Motor neuron (in vitro differentiated cells): ENCODE measurements around the gene GZF1. TPM values are rescaled to one million over a fixed set of nuclear protein-coding genes. Genes with fewer than 3 reads are reported as not detected.
"Not testable (repeated sequence)": the region's sequence is repeated elsewhere in the genome, so short reads cannot be mapped to it uniquely, and the experiment has no call there.

Experiments
- ATAC-seq, 8 experiments: fragments of 200-7000 bp; cut with Tn5 transposase; replicated peaks in 6 of 8; 2 replicates each; pipeline ENCODE4 v1.8.0; 2021; ENCODE audit warnings: mild to moderate bottlenecking in 8 of 8, moderate library complexity in 8 of 8
- H3K27ac ChIP-seq, 2 donors: fragments of 250-450 bp; sonication (Bioruptor Pico); 2 replicates each; pipeline ENCODE4 v1.9.0; 2021; ENCODE audit warnings: antibody characterized with exemption in 2 of 2, mild to moderate bottlenecking in 2 of 2, moderate library complexity in 1 of 2
- H3K4me1 ChIP-seq, 2 donors: fragments of 250-450 bp; sonication (Bioruptor Pico); replicated peaks in 1 of 2; 2 replicates each; pipeline ENCODE4 v1.6.1; 2021; ENCODE audit warnings: antibody characterized with exemption in 2 of 2, mild to moderate bottlenecking in 2 of 2, moderate library complexity in 1 of 2
- H3K4me3 ChIP-seq, 5 donors: fragments of 250-450 bp; sonication (Bioruptor Pico); 2 replicates each; pipeline ENCODE4 v1.9.0; 2021; ENCODE audit warnings: antibody characterized with exemption in 5 of 5, mild to moderate bottlenecking in 5 of 5, moderate library complexity in 4 of 5
- WGBS, 10 experiments: fragments of 450-650 bp; shearing (Covaris generic); methylation state at CpG; one replicate each; pipeline ENCODE4 v1.0.0; 2022; 5-methylcytosine and 5-hydroxymethylcytosine counted together
- in situ Hi-C, 9 experiments: fragments of 400-800 bp; cut with MboI; loops; one replicate each; pipeline ENCODE4 v1.15.0; 2021; ENCODE audit warnings: low sequenced_read_pairs in 9 of 9, low pct_unique_long_range_greater_than_20kb in 2 of 9; ENCODE audit not compliant: unreplicated experiment in 9 of 9
- total RNA-seq, 8 experiments: library from RNA; unstranded; fragments of 300-600 nt; gene quantifications; 2 replicates each; pipeline versions ENCODE4 v1.2.3 to v1.2.4, GENCODE V29; 2022

Gene GZF1
- total RNA-seq, 8 experiments from 2014 or later, result 11.2 to 40.6 (median 22.3) TPM

GRCh38 chr20:23347791-23348190, 14.2 kb upstream of the GZF1 start:
- in situ Hi-C loops, result loop anchor here in 6 of 9 experiments (10.0 to 25.0 kb wide), 8 partner anchors 293 to 1010 kb away; partner anchors contain the start of genes SSTR4 (in 2 of the 6) and THBD (in 2 of the 6)
- no peak for ATAC-seq
- Histone ChIP-seq H3K4me1 (peaks cover 12 to 16% of the 10 kb centered on the region in 2 donors), H3K4me3 (no peak overlapping the region), H3K27ac (no peak overlapping the region)
- WGBS, 10 experiments, result 66 to 87% (median 78%) methylated on average over 2 to 6 of the region's 6 CpGs; no CpG with 5 or more reads in 4 of the 10 experiments

DNA sequence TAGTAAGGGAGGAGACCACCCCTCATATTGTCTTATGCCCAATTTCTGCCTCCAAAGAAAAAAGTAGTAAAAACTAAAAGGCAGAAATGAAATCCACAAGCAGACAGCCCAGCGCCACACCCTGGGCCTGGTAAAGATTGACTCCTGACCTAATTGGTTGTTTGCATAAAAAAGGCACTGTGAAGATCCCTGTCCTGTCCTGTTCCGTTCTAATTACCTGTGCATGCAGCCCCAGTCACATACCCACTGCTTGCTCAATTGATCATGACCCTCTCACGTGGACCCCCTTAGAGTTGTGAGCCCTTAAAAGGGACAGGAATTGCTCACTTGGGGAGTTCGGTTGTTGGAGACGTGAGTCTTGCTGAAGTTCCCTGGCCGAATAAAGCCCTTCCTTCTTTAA, 13.5 kb upstream of the GZF1 start:
- not testable (repeated sequence) for H3K27ac ChIP-seq, H3K4me3 ChIP-seq, ATAC-seq
- H3K4me1 ChIP-seq, result peaks cover 12 to 16% of the 10 kb centered on the region in 2 donors
- WGBS, 10 experiments, result 50 to 100% (median 90%) methylated on average over 1 to 4 of the region's 6 CpGs; no CpG with 5 or more reads in 5 of the 10 experiments
- in situ Hi-C loops, result loop anchor here in 6 of 9 experiments (10.0 to 25.0 kb wide), 8 partner anchors 294 to 1011 kb away; partner anchors contain the start of genes SSTR4 (in 2 of the 6) and THBD (in 2 of the 6)

DNA sequence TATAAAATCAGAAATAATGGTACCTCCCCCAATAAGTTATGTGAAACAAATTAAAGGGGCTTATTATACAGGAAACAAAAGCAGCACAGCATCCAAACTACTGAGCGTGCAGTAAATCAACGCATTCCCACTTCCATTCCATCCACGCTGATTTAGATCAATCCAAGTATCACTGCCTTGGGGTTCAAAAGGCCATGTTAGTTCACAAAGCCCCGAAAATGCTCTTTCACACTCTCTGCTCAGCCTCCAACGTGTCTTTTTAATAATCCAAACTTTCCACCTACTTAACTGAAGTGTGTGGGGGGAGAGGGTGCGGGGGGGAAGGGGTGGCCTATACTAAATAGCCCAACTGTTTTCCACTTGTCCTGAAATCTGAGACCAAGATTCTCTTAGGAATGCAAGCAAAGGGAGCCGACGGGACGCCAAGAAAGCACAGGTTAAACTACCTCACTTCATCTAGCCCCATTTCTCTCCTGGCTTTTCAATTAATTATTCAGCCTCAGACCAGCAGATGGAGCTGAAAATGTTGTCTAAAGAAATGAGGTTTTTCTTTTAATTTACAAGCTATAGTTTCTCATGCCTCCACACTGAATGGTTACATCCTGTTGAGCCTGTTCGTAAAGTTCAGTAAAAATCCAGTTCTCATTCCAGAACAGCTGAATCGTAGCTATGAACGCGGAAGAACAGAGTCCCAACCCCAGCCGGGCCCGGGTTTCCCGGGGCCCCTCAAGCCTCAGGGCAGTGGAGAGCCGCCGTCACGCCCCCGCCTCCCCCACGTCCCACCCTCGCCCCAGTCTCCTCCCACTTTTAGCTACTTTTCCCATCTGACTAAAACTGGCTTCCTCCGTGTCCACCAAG, 12.4 kb upstream of the GZF1 start:
- in situ Hi-C loops, result loop anchor here in 6 of 9 experiments (10.0 to 25.0 kb wide), 8 partner anchors 295 to 1012 kb away; partner anchors contain the start of genes SSTR4 (in 2 of the 6) and THBD (in 2 of the 6)

GRCh38 chr20:23350196-23350903, 11.6 kb upstream of the GZF1 start, which contains the start of gene NXT1:
TSS of gene NXT1 (plus strand) at chr20:23350791. CDS start at chr20:23354042, 3,251 bp downstream.
- ATAC-seq, result peak; percentile 75 to 89 (median 87)
- Histone ChIP-seq H3K27ac (peak within 1 kb of the TSS; percentile 90 to 95), H3K4me3 (peak within 1 kb of the TSS; percentile 77 to 98 (median 94)), H3K4me1 (peaks cover 12 to 16% of the 10 kb centered on the region in 2 donors)
- WGBS, 10 experiments, result 0 to 1% (median 0%) methylated on average over 2 to 19 of the region's 65 CpGs; no CpG with 5 or more reads in 3 of the 10 experiments
- in situ Hi-C loops, result no loop called here

More for the DNA sequence above, 12.4 kb upstream of the GZF1 start:
- H3K27ac ChIP-seq, result peak overlapping the region; percentile 90 to 95
- H3K4me1 ChIP-seq, result peaks cover 12 to 16% of the 10 kb centered on the region in 2 donors
- 0 to 27% (median 3%) methylated on average over 1 to 9 of the region's 23 CpGs; no CpG with 5 or more reads in 3 of the 10 experiments for WGBS, 10 experiments
- H3K4me3 ChIP-seq, result peak overlapping the region; percentile 77 to 98 (median 94)
- peak in 1 of 8 experiments; percentile 57 for ATAC-seq

DNA sequence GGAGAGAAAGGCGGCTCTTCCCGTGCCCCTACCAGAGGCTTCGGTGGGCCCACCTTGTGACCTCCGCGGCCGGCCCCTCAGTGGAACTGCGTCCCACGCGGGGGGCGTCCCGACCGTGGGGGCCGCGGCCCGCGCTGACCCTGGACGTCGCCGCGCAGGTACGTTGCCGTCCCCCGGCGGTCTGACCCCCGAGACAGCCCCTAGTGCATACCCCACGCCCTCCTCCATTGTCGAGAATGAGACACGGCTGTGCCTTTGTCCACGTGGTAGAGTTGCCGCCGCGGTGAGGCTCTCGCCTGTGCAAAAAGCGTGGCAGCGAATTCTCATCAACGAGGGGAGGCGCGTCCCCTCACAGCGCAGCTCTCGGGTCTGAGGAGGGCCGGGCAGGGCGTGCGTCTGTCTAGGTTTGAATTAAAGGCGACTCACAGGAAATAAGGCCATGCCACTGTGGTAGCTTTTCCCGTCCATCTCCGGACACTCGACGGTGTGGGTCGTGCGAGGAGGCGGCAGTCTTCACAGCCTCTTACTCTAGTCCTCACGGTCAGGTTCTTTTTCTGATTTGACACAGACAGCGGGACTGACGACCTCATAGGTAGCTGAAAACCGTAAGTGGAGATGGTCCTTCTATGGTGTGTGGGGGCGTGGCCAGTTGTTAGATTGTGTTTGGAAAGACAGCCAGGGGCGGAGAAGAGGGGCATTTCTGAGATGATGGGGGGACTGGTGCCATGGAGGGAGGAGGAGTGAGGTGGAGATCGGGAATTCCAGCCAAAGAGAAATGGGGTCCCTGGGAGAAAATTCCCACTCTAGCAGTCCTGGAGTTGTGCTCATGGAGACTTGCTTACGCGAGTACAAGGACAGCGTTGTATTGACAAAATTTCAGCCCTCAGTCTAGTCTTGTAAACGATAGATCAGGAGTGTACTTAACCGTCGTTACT, 10.8 kb upstream of the GZF1 start:
- peak; percentile 13 to 38 (median 22) for ATAC-seq
- peak overlapping the region; percentile 90 to 95 for H3K27ac ChIP-seq
- 0 to 20% (median 5%) methylated on average over 2 to 23 of the region's 64 CpGs; no CpG with 5 or more reads in 2 of the 10 experiments for WGBS, 10 experiments
- H3K4me1 ChIP-seq, result peaks cover 12 to 16% of the 10 kb centered on the region in 2 donors
- H3K4me3 ChIP-seq, result peak overlapping the region; percentile 77 to 98 (median 94)
- in situ Hi-C loops, result no loop called here

DNA sequence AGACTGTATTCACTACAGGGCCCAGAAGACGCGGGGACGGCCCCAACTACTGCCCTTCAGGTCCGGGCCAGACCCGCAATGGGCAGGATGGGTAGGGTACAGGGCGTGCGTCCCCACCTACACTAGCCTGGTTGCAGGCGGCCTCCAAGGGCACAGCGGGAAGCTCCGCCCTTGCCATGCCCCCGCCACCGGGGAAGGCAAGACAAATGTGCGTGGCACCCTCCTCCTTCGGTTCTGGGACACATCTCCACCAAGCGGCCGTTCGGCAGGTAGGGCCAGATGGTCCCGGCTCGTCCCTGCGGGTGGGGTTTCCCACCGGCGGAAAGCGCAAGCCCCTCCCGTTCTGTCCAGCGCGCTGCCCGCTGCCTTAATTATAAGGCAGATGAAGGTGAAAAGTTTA, 5.8 kb upstream of the GZF1 start:
- Histone ChIP-seq H3K4me3 (no peak overlapping the region), H3K27ac (no peak overlapping the region)

GRCh38 chr20:23357767-23358562, 4.0 kb upstream of the GZF1 start:
- ATAC-seq, result peak; percentile 47 to 84 (median 80)
- H3K4me1 ChIP-seq, result peaks cover 15 to 20% of the 10 kb centered on the region in 2 donors
- peak overlapping the region; percentile 57 to 71 (median 65) for H3K4me3 ChIP-seq
- WGBS, 10 experiments, result 0 to 1% (median 0%) methylated on average over 1 to 27 of the region's 71 CpGs; no CpG with 5 or more reads in 3 of the 10 experiments
- in situ Hi-C loops, result no loop called here
- peak overlapping the region; percentile 96 to 97 for H3K27ac ChIP-seq

More for the DNA sequence above, 5.8 kb upstream of the GZF1 start:
- H3K4me1 ChIP-seq, result peaks cover 18 to 27% of the 10 kb centered on the region in 2 donors
- in situ Hi-C loops, result no loop called here
- no peak for ATAC-seq
- WGBS, 10 experiments, result 80 to 100% (median 87%) methylated on average over 3 to 14 of the region's 27 CpGs; no CpG with 5 or more reads in 5 of the 10 experiments

DNA sequence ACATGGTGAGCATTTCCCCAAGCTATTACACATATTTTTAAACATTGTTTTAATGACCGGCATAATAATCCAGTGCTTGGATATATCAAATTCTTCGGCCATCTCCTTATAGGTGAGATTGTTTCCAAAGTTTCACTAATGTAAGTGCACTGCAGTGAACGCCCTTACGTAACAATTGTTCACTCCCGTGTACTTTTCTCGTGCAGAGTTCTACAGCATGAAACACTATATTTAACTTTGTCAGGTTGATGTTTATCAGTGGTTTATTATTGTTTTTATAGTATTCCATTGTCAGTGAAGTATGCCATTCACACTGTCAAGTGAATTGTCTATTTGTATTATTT, 3.4 kb upstream of the GZF1 start:
- peak overlapping the region; percentile 51 to 54 for H3K27ac ChIP-seq
- peak overlapping the region; percentile 20 to 70 (median 26) for H3K4me3 ChIP-seq
- in situ Hi-C loops, result no loop called here
- 17 to 66% (median 43%) methylated on average over 1 to 6 of the region's 6 CpGs for WGBS, 10 experiments
- no peak for ATAC-seq
- peaks cover 19 to 26% of the 10 kb centered on the region in 2 donors for H3K4me1 ChIP-seq

DNA sequence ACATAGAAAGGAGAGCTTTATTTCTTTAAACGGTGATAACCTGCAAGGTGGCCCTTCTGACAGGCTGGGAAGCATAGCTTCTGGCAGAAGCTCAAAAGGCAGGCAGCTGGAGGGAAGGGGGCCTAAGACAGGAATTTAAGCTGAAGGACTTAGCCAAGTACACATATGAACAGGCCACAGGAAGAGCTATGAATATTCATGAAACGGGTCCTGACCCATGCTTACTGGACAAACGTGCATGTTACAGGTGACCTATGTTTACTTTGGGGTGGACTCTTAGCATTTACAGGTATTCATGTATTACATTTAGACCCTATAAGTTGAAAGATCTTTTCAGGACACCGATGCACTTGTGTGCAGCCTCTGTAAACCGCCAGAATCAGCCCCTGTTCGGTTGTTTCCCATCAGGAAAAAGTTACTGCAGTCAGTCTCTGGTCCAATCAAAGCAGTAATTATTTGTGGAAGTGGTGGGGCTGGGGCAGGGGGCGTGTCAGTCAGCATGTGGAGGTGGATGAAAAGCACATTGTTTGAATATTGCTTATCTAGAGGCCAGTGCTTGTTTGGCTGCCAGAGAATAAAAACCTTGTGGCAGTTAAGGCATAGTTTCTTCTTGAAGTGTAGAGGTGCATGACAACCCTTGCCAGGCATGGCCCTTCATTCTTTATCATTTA, 2.9 kb upstream of the GZF1 start:
- 38 to 78% (median 65%) methylated on average over 3 to 6 of the region's 7 CpGs; no CpG with 5 or more reads in 1 of the 10 experiments for WGBS, 10 experiments

GRCh38 chr20:23360531-23360930, 1.5 kb upstream of the GZF1 start:
- in situ Hi-C loops, result no loop called here
- no peak for ATAC-seq
- peak overlapping the region; percentile 95 to 98 for H3K27ac ChIP-seq
- peak overlapping the region in 2 of 5 donors; percentile 69 to 85 for H3K4me3 ChIP-seq
- WGBS, 10 experiments, result 43 to 100% (median 100%) methylated on average over 1 of the region's 1 CpG; no CpG with 5 or more reads in 3 of the 10 experiments
- peaks cover 24 to 34% of the 10 kb centered on the region in 2 donors for H3K4me1 ChIP-seq

More for the DNA sequence above, 2.9 kb upstream of the GZF1 start:
- in situ Hi-C loops, result no loop called here
- Histone ChIP-seq H3K4me3 (no peak overlapping the region), H3K4me1 (peaks cover 23 to 31% of the 10 kb centered on the region in 2 donors), H3K27ac (peak overlapping the region; percentile 51 to 54)
- ATAC-seq, result no peak

GRCh38 chr20:23361119-23361475, 885 bp upstream of the GZF1 start:
- 0 to 30% (median 3%) methylated on average over 2 to 8 of the region's 8 CpGs; no CpG with 5 or more reads in 1 of the 10 experiments for WGBS, 10 experiments
- no peak for ATAC-seq
- peak overlapping the region; percentile 95 to 98 for H3K27ac ChIP-seq
- H3K4me3 ChIP-seq, result peak overlapping the region; percentile 58 to 85 (median 69)
- peaks cover 30 to 39% of the 10 kb centered on the region in 2 donors for H3K4me1 ChIP-seq
- in situ Hi-C loops, result no loop called here
